Gastroesophageal sphincter (tissue), 2 donors: ENCODE results near the gene ATXN2.

Experiments
- EP300 ChIP-seq: sonication (generic); formaldehyde crosslinking; IDR thresholded peaks from one replicate; pipeline ENCODE4 v1.6.1; 2017; ENCODE audit warnings: antibody characterized with exemption, mild to moderate bottlenecking
- POLR2AphosphoS5 ChIP-seq: sonication (generic); formaldehyde crosslinking; IDR thresholded peaks from one replicate; pipeline ENCODE4 v1.6.1; 2017; ENCODE audit warnings: antibody characterized with exemption

DNA sequence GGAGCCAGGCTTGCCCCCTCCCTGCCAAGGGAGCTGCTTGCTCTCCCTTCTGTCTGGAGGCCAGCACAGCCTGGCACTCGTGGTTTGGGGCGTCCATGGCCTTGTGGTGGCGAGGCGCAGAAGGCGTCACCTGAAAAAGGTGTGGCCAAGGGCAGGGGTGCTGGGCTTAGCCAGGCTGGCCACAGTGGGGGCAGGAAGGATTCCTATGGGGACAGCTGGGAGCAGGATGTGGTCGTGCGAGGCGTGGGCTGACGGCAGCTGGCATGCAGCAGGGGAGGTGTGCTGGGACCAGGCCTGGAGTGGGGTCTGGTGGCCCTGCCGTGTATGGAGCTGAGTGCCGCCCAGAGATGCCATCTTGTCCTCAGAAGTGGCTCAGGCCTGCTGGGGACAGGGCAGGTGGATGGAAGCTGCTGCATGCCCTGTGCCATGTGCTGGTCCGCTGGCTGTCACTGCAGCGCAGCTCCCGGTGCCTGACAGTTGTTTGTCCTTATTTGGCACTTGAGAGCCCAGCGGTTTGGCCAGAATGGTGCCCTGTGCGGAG, 163.4 kb downstream of the ATXN2 start:
- TF ChIP-seq POLR2AphosphoS5 (no peak), EP300 (no peak)
